Muscle layer of duodenum (tissue), 2 donors: ENCODE data around the gene SMARCB1.

Experiments used
- H3K27ac ChIP-seq: one replicate; pipeline ENCODE4 v1.7.0; 2013; ENCODE audit warnings: mild to moderate bottlenecking, low read length
- H3K27me3 ChIP-seq: one replicate; pipeline ENCODE4 v1.7.0; 2013; ENCODE audit warnings: low read depth, mild to moderate bottlenecking, control low read depth, low read length
- H3K36me3 ChIP-seq, 2 donors: one replicate each; pipeline ENCODE4 v1.7.0; 2013; ENCODE audit warnings: low read length in 2 of 2, control low read depth in 1 of 2, mild to moderate bottlenecking in 1 of 2; ENCODE audit not compliant: insufficient read depth in 2 of 2, control insufficient read depth in 1 of 2
- H3K4me1 ChIP-seq, 2 donors: one replicate each; pipeline ENCODE4 v1.7.0; 2013; ENCODE audit warnings: low read length in 2 of 2, mild to moderate bottlenecking in 2 of 2, control low read depth in 1 of 2, moderate library complexity in 1 of 2; ENCODE audit not compliant: insufficient read depth in 2 of 2, control insufficient read depth in 1 of 2
- H3K4me3 ChIP-seq, 2 donors: one replicate each; pipeline ENCODE4 v1.7.0; 2013; ENCODE audit warnings: low read length in 2 of 2, low read depth in 1 of 2, mild to moderate bottlenecking in 1 of 2
- H3K9me3 ChIP-seq, 2 donors: one replicate each; pipeline ENCODE4 v1.7.0; 2013; ENCODE audit warnings: low read length in 2 of 2, control low read depth in 1 of 2, mild to moderate bottlenecking in 1 of 2; ENCODE audit not compliant: control insufficient read depth in 1 of 2
- donor health status: healthy.

Gene SMARCB1

DNA sequence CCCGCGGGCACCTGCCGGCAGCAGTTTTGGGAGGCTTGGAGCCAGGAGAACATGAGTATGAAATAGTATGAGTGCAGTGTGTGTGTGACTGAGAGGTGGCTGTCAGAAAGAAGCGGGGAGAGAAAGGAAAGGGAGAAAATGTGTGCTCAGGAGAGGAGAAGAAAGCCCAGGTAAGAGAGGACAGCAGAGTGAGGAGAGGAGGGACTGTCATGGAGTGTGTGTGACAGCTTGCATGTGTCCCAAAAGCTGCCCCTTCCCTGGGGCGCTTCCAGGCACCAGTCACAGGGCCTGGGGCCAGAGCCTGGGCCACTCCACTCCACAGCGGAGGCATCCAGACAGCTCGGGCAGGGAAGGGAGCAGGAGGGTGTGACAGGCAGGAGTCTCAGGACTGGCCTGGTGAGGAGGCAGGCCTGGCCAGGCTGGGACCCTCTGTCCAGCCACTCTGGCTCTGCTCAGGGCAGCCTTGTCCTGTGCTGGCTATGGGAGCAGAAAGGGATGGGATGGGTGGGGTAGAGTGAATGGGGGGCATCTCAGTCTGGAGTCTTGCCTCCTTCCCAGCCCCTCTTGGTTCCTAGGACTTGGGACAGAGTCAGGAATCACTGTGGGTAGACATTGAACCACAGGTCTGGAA lies 13.2 kb upstream of the SMARCB1 start:
- peaks cover 10 to 50% of the 10 kb centered on the region in 2 donors for H3K4me1 ChIP-seq
- peak overlapping the region; percentile 42 to 68 for H3K4me3 ChIP-seq
- H3K9me3 ChIP-seq, result no peaks in the 10 kb centered on the region
- H3K27ac ChIP-seq, result no peak overlapping the region
- no peaks in the 10 kb centered on the region for H3K36me3 ChIP-seq
- H3K27me3 ChIP-seq, result no peaks in the 10 kb centered on the region

DNA sequence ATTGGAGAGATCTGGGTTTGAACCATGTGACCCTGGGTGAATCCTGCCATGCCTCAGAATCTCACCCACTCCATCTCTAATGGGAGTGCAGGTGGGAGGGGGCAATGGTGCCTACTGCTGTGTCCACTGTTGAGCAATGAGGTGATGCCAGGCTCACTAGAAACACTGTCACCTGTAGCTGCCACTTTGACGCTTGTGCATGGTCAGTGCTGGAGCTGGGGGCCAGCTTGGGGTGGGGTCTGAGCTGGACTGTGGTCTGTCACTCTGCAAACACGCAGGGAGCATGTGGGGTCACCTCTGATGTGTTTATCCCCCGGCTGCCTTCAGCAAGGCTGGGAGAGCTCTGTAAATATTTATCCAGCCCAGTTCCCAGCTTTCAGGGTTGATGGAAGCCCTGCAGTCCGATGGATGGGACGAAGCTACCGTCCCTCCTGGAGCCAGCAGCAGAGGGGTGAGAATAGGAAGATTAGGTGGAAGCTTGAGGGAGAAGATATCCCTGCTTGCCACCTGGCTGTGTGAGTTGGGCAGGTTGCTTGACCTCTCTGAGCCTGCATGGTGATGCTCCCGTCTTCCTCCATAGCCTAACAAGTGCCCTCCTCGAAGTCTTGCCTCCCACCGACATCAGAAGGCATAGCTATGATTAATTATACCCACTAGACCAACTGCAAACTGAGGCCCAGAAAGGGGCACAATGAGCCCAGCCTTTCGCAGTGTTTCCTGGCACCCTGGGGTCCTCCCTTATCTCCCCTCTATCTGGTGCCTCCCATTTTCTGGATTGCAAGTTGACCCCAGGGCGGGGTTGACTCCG lies 12.4 kb upstream of the SMARCB1 start:
- Histone ChIP-seq H3K9me3 (no peaks in the 10 kb centered on the region), H3K4me3 (no peak overlapping the region), H3K27ac (no peak overlapping the region), H3K27me3 (no peaks in the 10 kb centered on the region), H3K36me3 (no peaks in the 10 kb centered on the region), H3K4me1 (peaks cover 10 to 44% of the 10 kb centered on the region in 2 donors)

DNA sequence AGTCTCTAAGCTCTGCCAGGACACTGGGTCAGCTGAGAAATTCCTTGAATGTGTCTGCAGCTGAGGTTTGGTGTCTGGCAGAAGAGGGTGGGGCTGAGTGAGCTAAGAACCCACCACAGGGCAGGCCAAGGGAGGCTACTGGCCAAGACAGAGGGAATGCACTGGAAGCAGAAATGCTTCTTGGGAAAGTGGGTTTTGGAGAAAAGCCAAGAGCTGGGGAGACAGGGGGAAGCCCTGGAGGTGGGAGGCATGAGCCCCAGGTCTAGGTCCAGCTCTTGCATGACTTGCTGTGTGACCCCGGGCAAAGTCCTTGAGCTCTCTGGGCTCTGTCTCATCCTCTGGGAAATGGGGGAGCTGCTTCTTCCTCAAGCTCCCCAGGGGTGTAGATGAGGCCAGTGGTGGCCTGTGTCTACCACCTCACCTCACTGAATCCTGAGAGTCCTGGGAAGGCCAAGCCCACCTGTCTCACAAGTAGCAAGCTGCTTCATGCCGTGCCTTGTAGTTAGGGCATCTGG lies 11.8 kb upstream of the SMARCB1 start:
- Histone ChIP-seq H3K4me1 (peaks cover 10 to 42% of the 10 kb centered on the region in 2 donors), H3K36me3 (no peaks in the 10 kb centered on the region)

DNA sequence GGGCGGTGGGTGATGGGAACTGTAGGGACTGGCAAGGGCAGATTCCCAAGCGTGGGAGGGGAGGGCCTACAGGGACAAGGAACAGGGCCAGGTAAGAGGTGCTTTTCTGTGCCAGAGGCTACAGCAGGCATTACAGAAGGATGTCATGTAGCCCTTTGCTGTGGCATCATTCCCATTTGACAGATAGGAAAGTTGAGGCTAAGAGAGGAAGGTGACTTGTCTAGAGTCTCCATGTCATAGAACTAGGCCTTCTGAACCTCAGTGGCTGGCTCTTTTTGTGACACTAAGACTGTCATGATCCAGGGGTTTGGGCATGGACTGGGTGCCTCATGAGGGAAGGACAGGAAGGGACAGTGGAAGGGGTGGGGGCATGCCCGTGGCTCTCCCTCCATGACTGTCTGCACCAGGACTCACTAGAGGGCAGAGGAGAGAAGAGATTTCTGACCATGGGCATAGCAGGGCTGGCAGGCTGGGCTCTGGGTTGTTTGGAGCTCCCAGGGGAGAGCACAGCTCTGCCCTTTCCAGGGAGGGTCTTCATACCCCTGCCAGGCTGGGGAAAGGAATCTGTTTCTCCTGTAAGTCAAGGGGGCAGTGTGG lies 10.9 kb upstream of the SMARCB1 start:
- H3K9me3 ChIP-seq, result no peaks in the 10 kb centered on the region
- H3K27ac ChIP-seq, result no peak overlapping the region
- peaks cover 10 to 42% of the 10 kb centered on the region in 2 donors for H3K4me1 ChIP-seq
- H3K36me3 ChIP-seq, result no peaks in the 10 kb centered on the region
- H3K4me3 ChIP-seq, result no peak overlapping the region
- no peaks in the 10 kb centered on the region for H3K27me3 ChIP-seq

More for the DNA sequence above, 11.8 kb upstream of the SMARCB1 start:
- no peak overlapping the region for H3K27ac ChIP-seq
- no peaks in the 10 kb centered on the region for H3K27me3 ChIP-seq
- H3K4me3 ChIP-seq, result no peak overlapping the region
- H3K9me3 ChIP-seq, result no peaks in the 10 kb centered on the region

DNA sequence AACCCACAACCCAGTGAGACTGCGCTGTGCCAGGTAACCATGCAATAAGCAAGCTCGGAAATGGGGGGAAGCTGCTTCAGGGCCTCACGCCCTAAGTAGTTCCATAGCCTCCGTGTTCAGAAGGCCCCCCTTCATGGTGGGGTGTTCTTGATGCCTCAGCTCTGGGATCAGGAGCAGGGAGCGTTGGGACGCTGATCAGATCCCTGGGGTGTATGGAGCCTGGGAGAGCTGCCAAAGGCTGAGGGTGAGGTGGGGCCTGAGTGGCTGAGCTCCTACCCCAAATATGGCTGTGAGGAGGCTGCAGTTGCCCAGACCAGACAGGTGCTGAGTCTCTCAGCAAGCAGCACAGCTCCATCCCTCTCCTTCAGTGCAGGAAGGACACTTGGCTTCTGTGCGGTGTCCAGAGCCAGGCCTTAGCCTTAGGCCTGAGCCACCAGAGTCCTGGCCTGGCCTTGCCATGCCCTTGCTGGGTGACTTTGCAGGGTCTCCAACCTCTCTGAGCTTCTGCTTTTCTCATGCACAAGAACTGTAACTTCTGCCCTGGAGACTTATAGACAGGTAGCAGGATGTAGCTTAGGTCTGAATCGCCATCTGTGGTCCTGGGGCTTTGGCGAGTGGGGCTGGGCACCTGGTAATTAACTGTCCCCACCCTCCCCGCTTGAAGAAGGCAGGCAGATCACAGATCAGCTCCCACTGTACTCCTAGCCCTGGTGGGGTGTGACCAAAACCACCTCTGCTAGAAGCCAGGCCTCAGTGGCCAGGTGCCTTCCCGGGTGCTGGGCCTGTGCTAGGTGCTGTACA lies 8.8 kb upstream of the SMARCB1 start:
- Histone ChIP-seq H3K4me1 (peaks cover 10 to 32% of the 10 kb centered on the region in 2 donors), H3K4me3 (no peak overlapping the region), H3K27ac (no peak overlapping the region), H3K36me3 (no peaks in the 10 kb centered on the region), H3K9me3 (no peaks in the 10 kb centered on the region), H3K27me3 (no peaks in the 10 kb centered on the region)

DNA sequence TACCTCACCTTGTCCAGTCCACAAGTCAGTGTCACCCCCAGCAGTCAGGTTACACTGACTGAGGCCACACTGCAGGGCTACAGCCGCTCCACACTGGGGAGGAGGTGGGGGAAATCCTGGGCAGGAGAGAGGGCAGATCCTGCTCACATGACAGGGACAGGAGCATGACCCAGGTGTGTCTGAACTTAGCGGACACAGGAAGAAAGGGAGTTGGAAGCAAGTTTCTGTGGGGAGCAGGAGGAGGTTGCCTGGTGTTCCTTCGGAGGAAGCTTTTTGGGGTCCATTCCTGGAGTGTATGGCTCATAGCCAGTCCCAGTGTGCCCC lies 8.2 kb upstream of the SMARCB1 start:
- H3K4me3 ChIP-seq, result no peak overlapping the region

DNA sequence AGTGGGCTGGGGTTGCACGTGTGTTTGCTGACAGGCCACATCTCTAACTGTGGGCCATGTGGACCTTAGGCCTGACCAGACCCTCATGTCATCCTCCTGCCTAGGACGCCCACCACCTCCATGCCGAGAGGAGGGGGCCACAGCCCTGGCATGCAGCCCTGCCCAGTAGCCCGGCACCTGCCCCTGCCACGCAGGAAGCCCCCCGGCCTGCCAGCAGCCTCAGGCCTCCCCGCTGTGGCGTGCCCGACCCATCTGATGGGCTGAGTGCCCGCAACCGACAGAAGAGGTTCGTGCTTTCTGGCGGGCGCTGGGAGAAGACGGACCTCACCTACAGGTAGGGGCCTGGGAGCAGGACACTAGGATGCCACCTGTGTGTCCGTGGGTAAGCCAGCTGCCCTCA lies 7.7 kb upstream of the SMARCB1 start:
- no peaks in the 10 kb centered on the region for H3K36me3 ChIP-seq
- H3K27ac ChIP-seq, result no peak overlapping the region
- no peaks in the 10 kb centered on the region for H3K9me3 ChIP-seq
- peaks cover 10 to 21% of the 10 kb centered on the region in 2 donors for H3K4me1 ChIP-seq
- no peak overlapping the region for H3K4me3 ChIP-seq
- H3K27me3 ChIP-seq, result no peaks in the 10 kb centered on the region

More for the DNA sequence above, 8.2 kb upstream of the SMARCB1 start:
- Histone ChIP-seq H3K9me3 (no peaks in the 10 kb centered on the region), H3K27me3 (no peaks in the 10 kb centered on the region), H3K36me3 (no peaks in the 10 kb centered on the region), H3K27ac (no peak overlapping the region), H3K4me1 (peaks cover 10 to 27% of the 10 kb centered on the region in 2 donors)

DNA sequence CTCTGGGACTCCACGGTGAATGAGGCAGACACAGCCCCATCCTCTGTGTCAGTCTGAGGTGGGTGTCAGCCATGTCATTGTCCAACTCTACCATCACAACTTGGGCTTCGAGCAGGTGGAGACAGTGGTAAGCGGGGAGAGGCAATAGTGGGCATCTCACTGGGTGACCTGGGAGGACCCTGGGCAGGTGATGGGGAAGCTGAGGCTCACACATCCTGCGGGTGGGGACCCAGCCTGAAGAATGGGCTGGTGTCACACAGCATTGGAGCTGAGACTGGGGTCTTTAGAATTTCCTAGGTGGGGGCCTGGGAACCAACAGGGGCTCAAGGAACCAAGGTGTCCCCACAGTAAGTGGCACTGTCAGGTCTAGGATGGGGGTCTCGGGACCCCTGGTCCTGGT lies 7.0 kb upstream of the SMARCB1 start:
- Histone ChIP-seq H3K27ac (no peak overlapping the region), H3K4me1 (peaks cover 4 to 15% of the 10 kb centered on the region in 2 donors)

DNA sequence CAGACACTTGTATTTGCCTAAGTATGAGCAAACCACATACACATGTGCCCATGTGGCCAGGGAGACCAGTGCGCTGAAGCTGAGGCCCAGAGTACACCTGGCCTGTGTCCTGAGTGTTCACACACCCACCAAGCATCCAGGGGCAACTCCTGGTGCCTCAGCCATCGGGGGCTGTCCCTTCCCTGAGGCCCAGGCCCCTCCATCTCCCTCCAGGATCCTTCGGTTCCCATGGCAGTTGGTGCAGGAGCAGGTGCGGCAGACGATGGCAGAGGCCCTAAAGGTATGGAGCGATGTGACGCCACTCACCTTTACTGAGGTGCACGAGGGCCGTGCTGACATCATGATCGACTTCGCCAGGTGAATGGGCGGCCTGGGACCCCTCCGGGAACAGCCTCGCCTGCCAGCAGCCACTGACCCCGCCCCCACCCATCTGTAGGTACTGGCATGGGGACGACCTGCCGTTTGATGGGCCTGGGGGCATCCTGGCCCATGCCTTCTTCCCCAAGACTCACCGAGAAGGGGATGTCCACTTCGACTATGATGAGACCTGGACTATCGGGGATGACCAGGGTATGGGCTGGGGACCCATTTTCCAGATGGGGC lies 6.5 kb upstream of the SMARCB1 start:
- Histone ChIP-seq H3K27ac (no peak overlapping the region), H3K4me3 (no peak overlapping the region), H3K27me3 (no peaks in the 10 kb centered on the region), H3K9me3 (no peaks in the 10 kb centered on the region), H3K4me1 (peaks cover 0 to 9% of the 10 kb centered on the region in 2 donors), H3K36me3 (no peaks in the 10 kb centered on the region)

More for the DNA sequence above, 7.0 kb upstream of the SMARCB1 start:
- H3K9me3 ChIP-seq, result no peaks in the 10 kb centered on the region
- H3K36me3 ChIP-seq, result no peaks in the 10 kb centered on the region
- no peak overlapping the region for H3K4me3 ChIP-seq
- no peaks in the 10 kb centered on the region for H3K27me3 ChIP-seq

DNA sequence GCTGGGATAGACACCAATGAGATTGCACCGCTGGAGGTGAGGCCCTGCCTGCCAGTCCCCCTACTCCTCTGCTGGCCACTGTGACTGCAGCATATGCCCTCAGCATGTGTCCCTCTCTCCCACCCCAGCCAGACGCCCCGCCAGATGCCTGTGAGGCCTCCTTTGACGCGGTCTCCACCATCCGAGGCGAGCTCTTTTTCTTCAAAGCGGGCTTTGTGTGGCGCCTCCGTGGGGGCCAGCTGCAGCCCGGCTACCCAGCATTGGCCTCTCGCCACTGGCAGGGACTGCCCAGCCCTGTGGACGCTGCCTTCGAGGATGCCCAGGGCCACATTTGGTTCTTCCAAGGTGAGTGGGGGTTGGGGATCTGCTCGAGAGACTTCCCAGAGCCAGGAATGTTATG lies 5.7 kb upstream of the SMARCB1 start:
- Histone ChIP-seq H3K4me3 (no peak overlapping the region), H3K4me1 (peaks cover 0 to 11% of the 10 kb centered on the region in 2 donors), H3K9me3 (no peaks in the 10 kb centered on the region), H3K36me3 (no peaks in the 10 kb centered on the region), H3K27me3 (no peaks in the 10 kb centered on the region), H3K27ac (no peak overlapping the region)
